Esophagus squamous epithelium (tissue), 5 donors: Measurements from ENCODE around the gene ZNF541. TPM values are rescaled to one million over a fixed set of nuclear protein-coding genes. Genes with fewer than 3 reads are reported as not detected.

Experiments used
- DNase-seq: peaks from one replicate; lab custom pipeline; 2025; lab: John Stamatoyannopoulos, UW
- H3K27ac ChIP-seq, 4 donors: fragments of 200-600 bp; sonication (generic); one replicate each; pipeline ENCODE4 v1.5.1; 2016 to 2019; ENCODE audit warnings: mild to moderate bottlenecking in 1 of 4
- H3K27me3 ChIP-seq, 4 donors: fragments of 200-600 bp; sonication (generic); 1 replicate in 3 of 4; 2 replicates in 1 of 4; pipeline versions ENCODE4 v1.5.1 to v1.6.0; 2017 to 2021; ENCODE audit warnings: antibody characterized with exemption in 1 of 4
- H3K36me3 ChIP-seq, 3 donors: fragments of 200-600 bp; sonication (generic); one replicate each; pipeline ENCODE4 v1.5.1; 2016 to 2019
- H3K4me1 ChIP-seq, 3 donors: fragments of 200-600 bp; sonication (generic); one replicate each; pipeline ENCODE4 v1.5.1; 2017 to 2019
- H3K4me3 ChIP-seq, 4 donors: fragments of 200-600 bp; sonication (generic); 1 replicate in 3 of 4; 2 replicates in 1 of 4; pipeline ENCODE4 v1.5.1; 2016 to 2019; ENCODE audit warnings: mild to moderate bottlenecking in 2 of 4, moderate library complexity in 1 of 4
- H3K9me3 ChIP-seq, 3 donors: fragments of 200-600 bp; sonication (generic); one replicate each; pipeline ENCODE4 v1.5.1; 2016 to 2019
- POLR2A ChIP-seq, 4 donors: fragments of 450-650 bp; IDR thresholded peaks; one replicate each; pipeline ENCODE4 v1.6.1; 2017; ENCODE audit warnings: antibody characterized with exemption in 4 of 4, mild to moderate bottlenecking in 4 of 4, moderate library complexity in 3 of 4
- WGBS, 2 donors: methylation state at CpG; one replicate each; pipeline ENCODE4 v1.1.5; 2018; 5-methylcytosine and 5-hydroxymethylcytosine counted together
- intact Hi-C: fragments of 100-400 bp; cut with DNase I; formaldehyde crosslinking; loops from one replicate; pipeline ENCODE4 v1.15.0; 2022
- total RNA-seq, 4 donors: library from RNA; depleted of rRNA; stranded (reverse); fragments of >200 nt; gene quantifications; one replicate each; pipeline ENCODE4 v1.1.0, GENCODE V29; 2016
- TF ChIP-seq, protein P1 (sequence below), 6 experiments: fragments of 450-650 bp in 4 of 6; fragments of 200-600 bp in 2 of 6; sonication (generic) in 2 of 6; IDR thresholded peaks; one replicate each; pipeline ENCODE4 v1.5.1; 2016 to 2019; ENCODE audit warnings: antibody characterized with exemption in 6 of 6, mild to moderate bottlenecking in 4 of 6, moderate library complexity in 4 of 6
- donor health status: DM: yes; HTN: yes; CAD: no.

Gene ZNF541
- total RNA-seq, 4 donors from 2014 or later, result 0.04 TPM; not detected in 3

- Histone ChIP-seq H3K9me3 (no peaks in the 10 kb centered on the region), H3K36me3 (no peaks in the 10 kb centered on the region), H3K27ac (no peak overlapping the region), H3K27me3 (no peaks in the 10 kb centered on the region), H3K4me1 (no peaks in the 10 kb centered on the region), H3K4me3 (no peak overlapping the region)
- DNase-seq, result no peak
- 14 to 44% methylated on average over 1 of the region's 1 CpG for WGBS, 2 donors
- TF ChIP-seq, protein P1, sequence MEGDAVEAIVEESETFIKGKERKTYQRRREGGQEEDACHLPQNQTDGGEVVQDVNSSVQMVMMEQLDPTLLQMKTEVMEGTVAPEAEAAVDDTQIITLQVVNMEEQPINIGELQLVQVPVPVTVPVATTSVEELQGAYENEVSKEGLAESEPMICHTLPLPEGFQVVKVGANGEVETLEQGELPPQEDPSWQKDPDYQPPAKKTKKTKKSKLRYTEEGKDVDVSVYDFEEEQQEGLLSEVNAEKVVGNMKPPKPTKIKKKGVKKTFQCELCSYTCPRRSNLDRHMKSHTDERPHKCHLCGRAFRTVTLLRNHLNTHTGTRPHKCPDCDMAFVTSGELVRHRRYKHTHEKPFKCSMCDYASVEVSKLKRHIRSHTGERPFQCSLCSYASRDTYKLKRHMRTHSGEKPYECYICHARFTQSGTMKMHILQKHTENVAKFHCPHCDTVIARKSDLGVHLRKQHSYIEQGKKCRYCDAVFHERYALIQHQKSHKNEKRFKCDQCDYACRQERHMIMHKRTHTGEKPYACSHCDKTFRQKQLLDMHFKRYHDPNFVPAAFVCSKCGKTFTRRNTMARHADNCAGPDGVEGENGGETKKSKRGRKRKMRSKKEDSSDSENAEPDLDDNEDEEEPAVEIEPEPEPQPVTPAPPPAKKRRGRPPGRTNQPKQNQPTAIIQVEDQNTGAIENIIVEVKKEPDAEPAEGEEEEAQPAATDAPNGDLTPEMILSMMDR (IDR thresholded peaks at IDR 0.05), result no peak
- no peak for TF ChIP-seq POLR2A (IDR thresholded peaks at IDR 0.05)
- intact Hi-C loops, result no loop called here
Measured at GRCh38 chr19:47534628-47535027, 38.3 kb downstream of the ZNF541 start.

DNA sequence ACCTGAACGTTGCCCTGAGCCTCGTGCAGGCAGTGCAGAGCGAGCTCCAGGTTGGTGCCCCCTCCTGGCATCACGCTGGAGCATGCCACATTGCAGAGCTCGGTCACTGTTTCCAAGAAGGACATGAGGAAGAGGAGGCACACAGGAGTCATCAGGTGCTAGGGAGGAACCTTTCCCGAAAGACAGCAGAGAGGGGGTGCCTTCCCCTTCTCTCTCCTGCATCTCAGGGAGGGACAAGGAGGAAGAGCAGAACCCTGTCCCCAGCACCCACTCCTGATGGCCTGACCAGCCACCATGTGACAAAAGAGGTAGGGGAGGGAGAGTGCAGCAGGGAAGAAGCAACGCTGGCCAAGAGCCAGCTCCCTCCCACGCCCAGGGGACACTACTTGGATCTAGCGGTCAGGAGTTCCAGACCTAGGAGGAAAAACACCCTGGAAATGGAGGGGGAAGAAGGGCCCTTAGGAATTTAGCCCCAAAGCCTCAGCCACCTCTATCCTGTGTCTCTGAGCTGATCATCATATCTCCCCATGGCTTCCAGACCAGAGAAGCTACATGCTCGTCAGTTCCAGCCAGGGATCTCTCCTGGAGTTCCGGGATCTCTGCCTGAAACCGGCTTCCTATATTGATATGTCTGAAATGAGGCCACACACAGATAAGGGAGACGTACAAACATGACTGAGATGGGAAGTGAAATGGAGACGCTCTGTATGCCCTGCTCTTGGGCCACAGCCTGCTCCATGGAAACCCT, 41.1 kb downstream of the ZNF541 start:
- TF ChIP-seq, protein P1 (IDR thresholded peaks at IDR 0.05), result no peak
- TF ChIP-seq POLR2A (IDR thresholded peaks at IDR 0.05), result no peak
- Histone ChIP-seq H3K36me3 (no peaks in the 10 kb centered on the region), H3K27me3 (no peaks in the 10 kb centered on the region), H3K4me1 (no peaks in the 10 kb centered on the region), H3K4me3 (no peak overlapping the region), H3K9me3 (no peaks in the 10 kb centered on the region), H3K27ac (no peak overlapping the region)
- WGBS, 2 donors, result 63 to 67% methylated on average over 2 to 9 of the region's 14 CpGs
- no peak for DNase-seq
- intact Hi-C loops, result no loop called here

DNA sequence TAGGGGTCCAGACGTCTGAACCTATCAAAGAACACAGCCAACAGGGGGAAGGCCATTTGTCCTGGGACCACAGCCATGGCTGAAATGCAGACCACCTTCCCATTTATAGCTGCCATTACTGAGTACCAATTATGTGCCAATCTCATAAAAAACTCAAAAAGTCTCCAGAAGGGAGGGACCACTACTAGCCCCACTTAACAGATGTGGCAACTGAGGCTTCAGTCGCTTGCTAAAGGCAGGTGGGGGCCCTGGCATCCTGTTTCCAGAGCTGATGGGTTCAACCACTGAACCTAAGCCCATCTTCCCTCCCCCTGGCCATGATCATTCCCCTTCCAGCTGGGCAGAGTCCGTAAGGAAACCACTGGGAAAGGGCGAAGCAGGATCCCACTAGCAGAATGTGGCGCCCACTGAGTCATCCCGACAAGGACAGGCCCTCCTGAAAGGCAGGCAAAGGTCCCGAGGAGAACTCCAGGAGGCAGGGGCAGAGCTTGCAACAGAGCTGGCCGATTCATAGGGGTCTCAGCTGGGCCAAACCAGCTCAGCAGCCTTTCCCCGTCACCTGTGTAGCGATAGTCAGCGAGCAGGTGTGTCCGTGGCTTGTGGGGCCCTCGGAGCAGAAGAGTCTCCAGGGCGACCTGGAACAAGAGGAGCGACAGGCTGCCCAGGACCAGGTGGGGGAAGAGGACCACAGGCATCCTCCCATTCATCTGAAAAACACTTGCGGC, 43.8 kb downstream of the ZNF541 start:
- Histone ChIP-seq H3K27ac (no peak overlapping the region), H3K4me1 (no peaks in the 10 kb centered on the region), H3K27me3 (no peaks in the 10 kb centered on the region), H3K9me3 (no peaks in the 10 kb centered on the region), H3K4me3 (no peak overlapping the region), H3K36me3 (no peaks in the 10 kb centered on the region)
- TF ChIP-seq, protein P1 (IDR thresholded peaks at IDR 0.05), result no peak
- no peak for TF ChIP-seq POLR2A (IDR thresholded peaks at IDR 0.05)
- intact Hi-C loops, result no loop called here
- DNase-seq, result no peak
- 61 to 100% methylated on average over 2 to 11 of the region's 16 CpGs for WGBS, 2 donors

DNA sequence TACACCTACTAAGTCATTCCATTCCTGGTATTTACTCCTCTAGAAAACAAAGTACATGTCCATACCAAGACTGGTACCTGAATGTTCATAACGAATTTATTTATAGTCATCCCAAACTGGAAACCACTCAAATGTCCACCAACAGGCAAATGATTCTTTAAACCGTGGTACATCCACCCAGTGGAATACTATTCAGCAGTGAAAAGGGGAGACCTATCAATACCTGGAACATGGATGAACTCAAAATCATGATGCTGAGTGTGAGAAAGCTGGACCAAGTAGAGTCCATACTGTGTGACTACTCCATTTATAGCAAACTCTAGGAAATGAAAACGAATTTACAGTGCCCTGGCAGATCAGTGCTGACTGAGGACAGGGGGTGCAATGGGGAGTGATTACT, 46.1 kb downstream of the ZNF541 start:
- no peak overlapping the region for H3K27ac ChIP-seq
- no peaks in the 10 kb centered on the region for H3K9me3 ChIP-seq
- DNase-seq, result no peak
- 72 to 77% methylated on average over 3 of the region's 3 CpGs for WGBS, 2 donors
- H3K27me3 ChIP-seq, result peaks cover 0 to 2% (median 0%) of the 10 kb centered on the region in 4 donors
- H3K36me3 ChIP-seq, result no peaks in the 10 kb centered on the region
- no peak for TF ChIP-seq POLR2A (IDR thresholded peaks at IDR 0.05)
- TF ChIP-seq, protein P1 (IDR thresholded peaks at IDR 0.05), result no peak
- H3K4me3 ChIP-seq, result no peak overlapping the region
- intact Hi-C loops, result no loop called here
- H3K4me1 ChIP-seq, result peaks cover 0 to 18% (median 2%) of the 10 kb centered on the region in 3 donors

- WGBS, 2 donors, result 19 to 30% methylated on average over 4 to 7 of the region's 7 CpGs
- no peaks in the 10 kb centered on the region for H3K9me3 ChIP-seq
- H3K27me3 ChIP-seq, result peaks cover 0 to 13% (median 0%) of the 10 kb centered on the region in 4 donors
- DNase-seq, result no peak
- H3K4me1 ChIP-seq, result peaks cover 0 to 19% (median 2%) of the 10 kb centered on the region in 3 donors
- no peaks in the 10 kb centered on the region for H3K36me3 ChIP-seq
- peak overlapping the region in 2 of 4 donors; percentile 9 to 39 for H3K27ac ChIP-seq
- intact Hi-C loops, result no loop called here
- TF ChIP-seq, protein P1 (IDR thresholded peaks at IDR 0.05), result no peak
- H3K4me3 ChIP-seq, result no peak overlapping the region
Measured at GRCh38 chr19:47523473-47523872, 49.5 kb downstream of the ZNF541 start.
